Endothelial cell (in vitro differentiated cells): Measurements from ENCODE around the gene PTPRN. TPM values are rescaled to one million over a fixed set of nuclear protein-coding genes. Genes with fewer than 3 reads are reported as not detected.

Experiments used
- DNase-seq: peaks from one replicate; pipeline ENCODE4 v3.0.0; 2021; ENCODE audit warnings: low spot score
- H3K27ac Mint-ChIP-seq: one replicate; pipeline ENCODE4 v1.8.0; 2021; ENCODE audit warnings: mixed read lengths, inconsistent platforms; ENCODE audit not compliant: unreplicated experiment
- H3K27me3 Mint-ChIP-seq: one replicate; pipeline ENCODE4 v1.8.0; 2021; ENCODE audit warnings: mild to moderate bottlenecking, moderate library complexity, mixed read lengths, inconsistent platforms; ENCODE audit not compliant: unreplicated experiment
- H3K36me3 Mint-ChIP-seq: one replicate; pipeline ENCODE4 v1.8.0; 2021; ENCODE audit warnings: mild to moderate bottlenecking, low read depth, mixed read lengths, inconsistent platforms; ENCODE audit not compliant: unreplicated experiment
- H3K4me1 Mint-ChIP-seq: one replicate; pipeline ENCODE4 v1.8.0; 2021; ENCODE audit warnings: mild to moderate bottlenecking, mixed read lengths, inconsistent platforms; ENCODE audit not compliant: unreplicated experiment
- H3K4me3 Mint-ChIP-seq: one replicate; pipeline ENCODE4 v1.8.0; 2021; ENCODE audit warnings: mild to moderate bottlenecking, mixed read lengths, inconsistent platforms; ENCODE audit not compliant: unreplicated experiment
- H3K9me3 Mint-ChIP-seq: one replicate; pipeline ENCODE4 v1.8.0; 2021; ENCODE audit warnings: mixed read lengths, inconsistent platforms; ENCODE audit not compliant: unreplicated experiment
- total RNA-seq: library from RNA; stranded (reverse); fragmentation: NEBNext Ultra II Directional; extraction: Animal tissue kit (Norgen Biotek cat#: 25700); gene quantifications from one replicate; pipeline ENCODE4 v1.2.1, GENCODE V29; 2021; ENCODE audit not compliant: unreplicated experiment
- TF ChIP-seq, protein P1 (sequence below): fragments of 200-600 bp; sonication (generic); IDR thresholded peaks from one replicate; pipeline ENCODE4 v1.5.0; 2021; ENCODE audit warnings: antibody characterized with exemption; ENCODE audit not compliant: unreplicated experiment

The PTPRN gene
- total RNA-seq, 1 donor from 2014 or later, result 1.1 TPM

GRCh38 chr2:219352448-219353023, 43.3 kb upstream of the PTPRN start:
- Mint-ChIP-seq H3K36me3 (no peaks in the 10 kb centered on the region), H3K9me3 (no peaks in the 10 kb centered on the region), H3K4me3 (no peak overlapping the region), H3K4me1 (no peaks in the 10 kb centered on the region), H3K27me3 (peaks cover 13% of the 10 kb centered on the region), H3K27ac (no peak overlapping the region)
- DNase-seq, result peak; percentile 84
- TF ChIP-seq, protein P1, sequence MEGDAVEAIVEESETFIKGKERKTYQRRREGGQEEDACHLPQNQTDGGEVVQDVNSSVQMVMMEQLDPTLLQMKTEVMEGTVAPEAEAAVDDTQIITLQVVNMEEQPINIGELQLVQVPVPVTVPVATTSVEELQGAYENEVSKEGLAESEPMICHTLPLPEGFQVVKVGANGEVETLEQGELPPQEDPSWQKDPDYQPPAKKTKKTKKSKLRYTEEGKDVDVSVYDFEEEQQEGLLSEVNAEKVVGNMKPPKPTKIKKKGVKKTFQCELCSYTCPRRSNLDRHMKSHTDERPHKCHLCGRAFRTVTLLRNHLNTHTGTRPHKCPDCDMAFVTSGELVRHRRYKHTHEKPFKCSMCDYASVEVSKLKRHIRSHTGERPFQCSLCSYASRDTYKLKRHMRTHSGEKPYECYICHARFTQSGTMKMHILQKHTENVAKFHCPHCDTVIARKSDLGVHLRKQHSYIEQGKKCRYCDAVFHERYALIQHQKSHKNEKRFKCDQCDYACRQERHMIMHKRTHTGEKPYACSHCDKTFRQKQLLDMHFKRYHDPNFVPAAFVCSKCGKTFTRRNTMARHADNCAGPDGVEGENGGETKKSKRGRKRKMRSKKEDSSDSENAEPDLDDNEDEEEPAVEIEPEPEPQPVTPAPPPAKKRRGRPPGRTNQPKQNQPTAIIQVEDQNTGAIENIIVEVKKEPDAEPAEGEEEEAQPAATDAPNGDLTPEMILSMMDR, result peak; percentile 85

DNA sequence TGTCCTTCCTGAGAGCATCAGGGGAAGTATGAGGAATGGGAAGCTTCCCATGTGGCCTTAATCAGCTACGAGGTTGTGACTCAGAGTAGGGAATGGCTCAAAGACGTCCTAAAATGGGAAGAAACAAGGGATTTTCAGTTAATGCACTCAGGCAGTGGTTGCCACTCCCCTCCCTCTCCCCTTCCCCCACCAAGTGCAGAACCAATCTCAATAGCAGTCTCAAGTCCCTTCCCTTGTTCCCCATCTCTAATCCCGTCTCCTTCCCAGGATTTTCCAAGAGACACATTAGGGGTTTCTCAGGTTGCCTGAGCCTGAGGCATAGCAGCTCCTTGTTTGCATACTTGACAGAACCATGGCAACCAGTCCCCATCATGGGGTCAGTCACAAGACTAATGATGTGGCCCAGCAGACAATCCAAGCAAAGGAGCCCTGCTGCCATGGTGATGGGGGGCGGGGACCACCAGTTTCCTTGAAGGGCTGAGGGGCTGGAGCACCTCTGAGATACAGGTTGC, 41.6 kb upstream of the PTPRN start:
- TF ChIP-seq, protein P1, result no peak
- H3K27me3 Mint-ChIP-seq, result peaks cover 13% of the 10 kb centered on the region
- no peaks in the 10 kb centered on the region for H3K36me3 Mint-ChIP-seq
- H3K4me3 Mint-ChIP-seq, result no peak overlapping the region
- no peaks in the 10 kb centered on the region for H3K9me3 Mint-ChIP-seq
- H3K27ac Mint-ChIP-seq, result no peak overlapping the region
- no peaks in the 10 kb centered on the region for H3K4me1 Mint-ChIP-seq
- DNase-seq, result no peak

GRCh38 chr2:219350215-219350614, 41.0 kb upstream of the PTPRN start:
- no peaks in the 10 kb centered on the region for H3K9me3 Mint-ChIP-seq
- no peaks in the 10 kb centered on the region for H3K36me3 Mint-ChIP-seq
- H3K4me1 Mint-ChIP-seq, result peaks cover 4% of the 10 kb centered on the region
- TF ChIP-seq, protein P1, result no peak
- H3K4me3 Mint-ChIP-seq, result no peak overlapping the region
- H3K27me3 Mint-ChIP-seq, result peaks cover 13% of the 10 kb centered on the region
- no peak overlapping the region for H3K27ac Mint-ChIP-seq
- DNase-seq, result no peak

GRCh38 chr2:219344751-219345430, 35.7 kb upstream of the PTPRN start:
- Mint-ChIP-seq H3K27me3 (peaks cover 2% of the 10 kb centered on the region), H3K27ac (peak overlapping the region; percentile 94), H3K4me3 (peak overlapping the region; percentile 21), H3K9me3 (no peaks in the 10 kb centered on the region), H3K36me3 (no peaks in the 10 kb centered on the region), H3K4me1 (peaks cover 14% of the 10 kb centered on the region)
- DNase-seq, result no peak
- TF ChIP-seq, protein P1, result no peak

- Mint-ChIP-seq H3K4me3 (no peak overlapping the region), H3K9me3 (no peaks in the 10 kb centered on the region), H3K27ac (no peak overlapping the region), H3K4me1 (peaks cover 3% of the 10 kb centered on the region), H3K36me3 (no peaks in the 10 kb centered on the region), H3K27me3 (peaks cover 16% of the 10 kb centered on the region)
- TF ChIP-seq, protein P1, result no peak
- no peak for DNase-seq
These were observed 26.2 kb upstream of the PTPRN start for GRCh38 chr2:219335373-219335786.
